GM08714 (cell line): ENCODE measurements around the gene NTF3.

Source experiments
- H3K4me3 ChIP-seq: fragments of 200-500 bp; sonication (Bioruptor generic); 2 replicates; pipeline ENCODE4 v1.5.1; 2014; ENCODE audit warnings: mild to moderate bottlenecking, low read length, inconsistent platforms
- ZNF274 ChIP-seq: IDR thresholded peaks from 2 replicates; pipeline ENCODE4 v1.6.1; 2012; ENCODE audit warnings: mild to moderate bottlenecking, low read depth, low read length

The NTF3 gene

DNA sequence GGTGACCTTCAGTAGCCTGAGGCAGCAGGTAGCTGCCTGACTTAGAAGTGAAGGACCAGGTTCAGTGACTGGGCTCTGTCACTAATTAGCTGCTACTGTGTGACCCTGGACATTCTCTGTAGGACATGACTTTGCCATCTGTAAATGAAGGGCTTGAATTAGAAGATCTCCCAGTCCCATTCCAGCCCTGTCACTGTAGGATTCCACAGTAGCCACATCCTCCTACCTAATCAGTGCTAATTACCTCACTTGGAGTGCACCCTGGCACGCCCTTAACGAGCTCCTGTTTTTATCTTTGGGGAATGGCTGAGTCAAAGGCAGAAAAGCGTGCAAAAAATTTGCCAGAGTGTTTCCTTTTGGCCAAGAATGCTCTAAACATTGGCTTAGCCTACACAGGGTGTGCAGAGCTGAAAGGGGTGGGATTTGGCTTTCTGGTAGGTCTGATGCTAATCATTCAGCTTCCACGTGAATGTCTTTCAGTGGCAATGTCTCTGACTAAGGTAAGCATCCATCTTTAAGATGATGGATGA lies 6.8 kb downstream of the NTF3 start:
- TF ChIP-seq ZNF274, result no peak
- H3K4me3 ChIP-seq, result no peak overlapping the region

DNA sequence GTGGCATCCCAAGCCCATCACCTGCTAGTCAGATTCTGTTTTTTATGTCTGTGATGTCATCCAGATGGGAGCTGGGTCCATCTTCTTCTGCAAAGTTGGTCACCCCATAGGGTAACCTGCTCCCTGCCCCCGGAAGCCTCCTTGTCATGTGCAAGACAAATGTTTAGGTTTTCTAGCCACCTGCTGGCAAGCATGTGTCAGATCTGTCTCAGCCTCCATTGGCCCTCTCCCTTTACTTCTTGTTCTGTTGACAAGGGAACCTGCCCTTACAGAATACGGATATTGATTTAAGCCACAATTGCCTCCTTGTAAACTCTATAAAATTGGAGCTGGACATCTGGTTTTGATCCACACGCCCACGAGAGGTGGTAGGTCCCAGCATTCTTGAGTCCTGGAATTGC lies 7.5 kb downstream of the NTF3 start:
- no peak overlapping the region for H3K4me3 ChIP-seq
- TF ChIP-seq ZNF274, result no peak

DNA sequence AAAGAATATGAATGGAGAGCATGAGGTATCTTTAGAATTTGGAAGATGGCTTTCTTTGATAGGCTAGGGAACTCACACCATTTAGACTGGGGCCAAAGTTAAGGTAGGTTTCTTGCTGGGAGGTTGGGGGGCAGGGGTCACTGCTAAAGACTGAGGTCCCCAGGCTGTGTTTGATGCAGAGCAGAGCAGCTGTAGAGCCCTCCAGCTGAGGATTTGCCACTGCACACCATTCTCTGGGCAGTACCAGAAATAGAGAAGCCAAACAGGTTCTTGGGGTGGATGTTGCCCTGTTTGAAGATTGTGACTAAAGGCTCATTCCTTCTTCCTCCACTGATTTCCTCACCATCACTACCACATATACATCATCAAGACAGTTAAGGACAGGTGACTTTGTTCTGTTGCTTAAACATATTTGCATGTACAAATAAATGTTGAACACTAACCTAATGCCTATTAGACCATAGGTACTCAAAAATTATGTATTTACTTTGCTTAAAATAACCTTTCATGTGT lies 7.9 kb downstream of the NTF3 start:
- no peak overlapping the region for H3K4me3 ChIP-seq
- no peak for TF ChIP-seq ZNF274

DNA sequence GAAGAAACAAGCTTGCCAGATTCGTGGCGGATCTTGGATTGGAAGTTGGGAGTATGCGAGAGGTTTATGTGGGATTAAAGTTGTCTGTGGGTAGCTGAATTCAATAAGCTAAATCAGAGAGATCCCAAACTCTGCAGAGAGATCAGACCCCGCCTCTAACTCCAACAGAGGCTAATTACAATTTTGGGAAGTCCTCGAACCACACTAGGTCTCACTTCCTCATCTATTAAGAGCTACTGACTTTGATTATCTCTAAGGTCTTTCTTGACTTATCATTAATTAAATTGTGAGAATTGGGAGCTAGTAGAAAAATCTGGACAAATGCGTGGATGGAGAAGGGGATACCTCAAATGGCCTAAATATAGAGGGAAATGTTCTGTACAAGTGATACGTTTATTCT lies 9.1 kb downstream of the NTF3 start:
- no peak overlapping the region for H3K4me3 ChIP-seq
- TF ChIP-seq ZNF274, result no peak

DNA sequence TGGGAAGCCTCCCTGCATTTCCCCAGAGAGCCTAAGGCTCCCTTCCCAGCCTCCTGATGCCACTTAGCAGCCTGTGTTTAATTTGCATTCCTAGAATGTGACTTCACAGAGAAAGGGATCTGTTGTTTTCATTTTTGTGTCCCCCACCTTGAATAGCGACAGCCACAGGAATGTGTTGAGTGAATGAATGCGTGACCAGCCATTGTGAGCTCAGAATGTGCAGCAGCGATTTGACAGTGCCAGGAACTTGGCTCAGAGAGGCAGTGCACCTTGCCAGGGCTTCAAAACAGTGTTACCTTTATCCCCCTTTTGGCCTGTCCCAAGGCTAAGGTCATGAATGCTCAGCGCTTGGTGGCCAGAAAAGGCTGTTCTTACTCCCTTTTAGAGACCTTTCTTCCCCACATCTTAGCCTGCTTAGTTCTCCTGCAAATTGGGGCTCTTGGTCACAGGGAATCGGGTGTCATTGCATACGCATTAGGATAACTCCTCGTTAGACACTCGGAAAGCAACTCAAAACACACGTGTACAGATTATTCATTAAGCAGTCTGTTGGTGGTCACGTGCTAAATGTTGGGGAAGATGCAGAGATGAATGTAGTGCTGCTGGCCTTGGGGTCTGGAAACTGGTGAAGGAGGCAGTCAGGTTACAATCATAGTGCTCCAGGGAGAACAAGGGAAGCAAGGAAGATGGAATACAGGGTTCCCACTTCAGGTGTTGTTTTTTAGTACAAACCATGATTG lies 9.8 kb downstream of the NTF3 start:
- TF ChIP-seq ZNF274, result no peak
- no peak overlapping the region for H3K4me3 ChIP-seq

DNA sequence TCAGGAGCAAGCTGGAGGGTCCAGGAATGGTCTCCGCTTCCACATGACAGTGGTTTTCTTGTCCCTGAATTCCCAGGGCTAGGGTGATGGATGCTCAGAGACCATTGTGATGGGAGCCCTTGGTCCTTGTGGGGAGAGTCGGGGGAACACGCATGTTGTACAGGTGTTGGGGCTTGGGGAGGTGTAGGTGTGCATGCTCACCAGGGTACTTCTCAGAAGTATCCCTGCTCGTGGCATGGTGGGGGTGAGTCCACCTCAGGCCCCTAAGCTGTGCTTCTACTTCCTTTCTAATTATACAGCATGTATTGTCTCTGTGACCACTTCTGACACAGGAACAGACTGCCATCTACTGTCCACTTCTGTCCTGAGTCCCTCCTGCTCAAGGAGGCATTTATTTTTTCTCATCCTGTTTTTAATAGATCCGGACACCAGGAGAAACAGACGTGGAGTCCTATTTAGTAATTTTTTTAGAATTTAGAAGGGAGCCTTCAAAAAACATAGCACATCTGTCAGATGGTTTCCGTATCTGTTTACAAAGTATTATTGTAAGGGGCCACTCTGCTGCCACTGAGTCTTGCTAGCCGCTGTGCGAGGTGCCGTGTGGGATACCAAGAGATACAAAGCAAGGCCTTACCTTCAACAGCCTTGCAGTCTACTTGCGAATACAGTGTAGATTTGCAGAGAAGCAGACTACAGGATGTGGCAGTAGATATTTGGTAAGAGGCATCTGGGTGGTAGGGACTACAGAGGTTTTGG lies 10.5 kb downstream of the NTF3 start:
- no peak for TF ChIP-seq ZNF274
- no peak overlapping the region for H3K4me3 ChIP-seq

DNA sequence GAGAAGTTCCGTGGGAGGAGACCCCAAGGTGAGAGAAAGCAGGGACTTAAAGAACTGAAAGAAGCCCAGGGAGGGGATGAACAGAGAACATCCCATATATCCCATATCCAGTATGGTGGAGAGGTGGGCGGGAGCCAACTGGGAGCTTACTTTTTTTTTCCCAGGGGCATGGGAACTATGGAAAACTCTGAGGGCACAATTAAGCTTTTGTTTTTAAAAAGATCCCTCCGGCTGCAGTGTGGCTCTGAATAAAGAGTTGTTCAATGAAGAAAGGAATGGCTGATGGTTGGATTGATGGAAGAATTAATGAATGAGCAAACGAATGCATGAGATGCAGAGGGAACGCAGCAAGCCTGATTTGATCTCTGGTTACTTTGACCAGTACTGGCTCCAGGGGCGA lies 12.6 kb downstream of the NTF3 start:
- no peak for TF ChIP-seq ZNF274
- no peak overlapping the region for H3K4me3 ChIP-seq

DNA sequence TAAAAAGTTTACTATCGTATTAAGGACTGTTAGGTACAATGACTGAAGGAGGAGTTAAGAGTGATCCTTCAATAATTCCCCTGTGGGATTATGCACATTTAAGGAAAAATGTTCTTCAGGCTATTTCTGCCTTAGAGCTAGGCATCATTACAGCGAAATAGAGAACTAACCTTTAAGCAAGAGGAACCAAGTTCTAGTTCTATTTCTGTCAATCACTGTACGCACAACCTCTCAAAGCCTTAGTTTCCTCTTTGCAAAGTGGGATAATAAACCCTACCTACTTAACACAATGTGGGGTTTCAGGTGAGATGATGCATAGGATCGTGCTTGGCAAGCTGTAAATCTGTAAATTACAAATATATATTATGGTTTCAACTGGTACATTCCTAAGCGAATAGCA lies 15.4 kb downstream of the NTF3 start:
- no peak for TF ChIP-seq ZNF274
- no peak overlapping the region for H3K4me3 ChIP-seq

DNA sequence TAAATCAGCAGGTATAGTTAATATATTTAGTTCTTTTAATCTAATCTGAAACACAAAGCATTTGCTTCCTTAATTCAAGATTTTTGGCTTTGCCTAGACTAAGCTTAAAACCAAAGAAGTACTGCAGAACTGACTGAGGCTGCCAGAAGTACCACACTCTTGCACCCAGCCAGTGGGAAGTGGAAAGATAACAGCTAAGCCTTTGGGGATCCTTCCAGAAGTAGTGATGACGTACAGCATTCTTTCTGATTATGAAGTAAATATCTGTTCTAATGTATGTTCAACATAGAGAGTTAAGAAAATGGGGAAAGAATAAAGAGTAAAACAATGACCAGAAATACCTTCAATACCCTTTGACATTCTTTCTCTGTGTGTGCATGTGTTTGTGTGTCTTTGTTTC lies 19.3 kb downstream of the NTF3 start:
- no peak overlapping the region for H3K4me3 ChIP-seq

DNA sequence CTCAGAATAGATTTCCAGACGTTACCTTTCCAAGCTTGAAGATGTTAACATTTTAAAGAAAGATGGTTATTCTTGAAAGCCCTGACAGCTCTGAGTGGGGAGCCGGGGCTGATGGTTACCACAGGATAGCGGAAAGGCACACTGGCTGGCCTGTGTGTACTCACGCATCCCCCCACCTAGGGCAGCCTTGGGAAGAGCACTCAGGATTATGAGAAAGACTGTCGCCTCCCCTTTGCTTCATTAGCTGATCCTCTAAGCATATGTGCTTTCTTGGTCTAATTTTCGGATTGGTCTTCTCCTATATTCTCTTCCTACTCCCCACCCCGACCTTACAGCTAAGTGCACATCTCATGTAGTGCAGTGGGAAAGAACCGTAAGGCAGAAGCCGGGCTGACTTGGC lies 20.7 kb downstream of the NTF3 start:
- no peak overlapping the region for H3K4me3 ChIP-seq
- TF ChIP-seq ZNF274, result no peak

More for the DNA sequence above, 19.3 kb downstream of the NTF3 start:
- no peak for TF ChIP-seq ZNF274

DNA sequence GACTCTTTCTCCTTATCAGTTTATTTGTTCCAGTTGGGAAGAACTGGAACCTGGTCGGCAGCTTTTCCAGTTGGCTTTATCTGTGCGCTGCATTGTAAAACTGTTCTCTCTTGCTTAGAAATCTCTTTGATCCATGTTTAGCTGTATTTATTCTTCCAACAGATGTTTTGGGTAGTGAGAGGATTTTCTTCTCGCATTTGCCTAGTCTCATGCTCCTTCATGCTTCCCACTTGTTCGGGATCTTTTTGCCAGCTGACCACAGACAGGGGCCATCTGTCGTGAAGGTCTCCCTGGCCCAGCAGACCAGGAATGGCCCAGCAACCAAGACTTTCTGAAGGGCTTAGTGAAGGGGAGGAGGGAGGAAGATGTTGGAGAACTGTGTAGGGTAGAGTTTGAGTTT lies 21.6 kb downstream of the NTF3 start:
- no peak overlapping the region for H3K4me3 ChIP-seq
- TF ChIP-seq ZNF274, result no peak

DNA sequence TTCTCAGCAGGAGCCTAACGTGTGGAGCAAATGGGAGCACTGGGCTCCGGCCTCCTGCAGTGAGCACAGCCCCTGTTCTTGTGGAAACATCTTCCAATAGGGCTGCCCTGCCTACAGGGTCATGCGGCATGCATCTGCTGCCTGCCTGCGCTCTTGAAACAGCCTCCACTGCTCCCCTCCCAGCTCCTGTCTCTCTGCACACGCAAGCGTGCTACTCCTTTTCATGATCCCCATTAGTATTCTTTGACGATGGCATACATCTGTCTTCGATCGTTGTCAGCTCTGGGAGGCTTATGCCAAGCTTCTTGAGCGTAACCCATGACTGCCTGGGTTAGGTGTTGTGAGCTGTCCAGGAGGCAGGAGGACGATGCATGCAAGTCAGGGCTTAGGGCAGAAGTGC lies 23.1 kb downstream of the NTF3 start:
- H3K4me3 ChIP-seq, result no peak overlapping the region
- TF ChIP-seq ZNF274, result no peak

DNA sequence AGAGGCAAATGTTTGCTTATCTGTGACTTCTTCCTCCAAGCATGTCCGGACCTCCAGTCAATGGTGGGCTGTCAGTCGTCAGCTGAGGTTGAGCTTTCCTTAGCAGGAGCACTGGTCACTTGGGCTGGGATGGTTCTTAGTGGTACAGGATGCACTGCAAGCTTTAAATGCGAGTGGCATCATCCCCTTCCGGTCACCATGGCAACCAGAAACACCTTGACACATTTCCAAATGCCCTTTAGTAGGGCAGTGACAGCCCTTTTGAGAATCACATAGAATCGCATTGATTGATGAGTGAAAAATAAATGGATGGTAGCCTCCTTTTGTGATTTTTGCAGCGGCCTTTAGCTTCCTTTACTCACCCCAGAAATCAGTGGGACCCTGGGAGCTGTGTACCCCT lies 24.1 kb downstream of the NTF3 start:
- TF ChIP-seq ZNF274, result no peak
- H3K4me3 ChIP-seq, result no peak overlapping the region

DNA sequence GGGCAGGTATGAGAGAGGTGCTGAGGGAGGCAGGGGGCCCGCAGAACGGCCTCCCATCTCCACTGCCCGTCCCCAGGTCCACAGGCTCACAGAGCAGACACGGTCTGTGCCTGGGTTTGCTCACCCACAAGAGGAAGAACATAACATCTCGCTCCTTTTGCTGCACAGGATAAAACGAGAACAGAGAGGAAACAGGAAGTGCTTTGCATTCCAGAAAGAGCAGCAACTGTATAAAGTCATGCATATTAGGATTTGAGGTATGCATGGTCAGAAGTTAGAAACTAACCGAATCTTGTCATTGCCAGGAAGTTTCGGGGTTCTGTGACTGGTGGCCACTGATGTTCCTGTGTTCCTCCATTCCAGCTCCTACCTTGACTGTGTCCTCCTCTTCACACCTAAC lies 25.0 kb downstream of the NTF3 start:
- H3K4me3 ChIP-seq, result no peak overlapping the region
- TF ChIP-seq ZNF274, result no peak
